Stimulated activated CD8-positive, alpha-beta memory T cell treated with anti-CD3 and anti-CD28 coated beads, Interleukin-7, amount 100 ng/mL, for 1 hour (primary cell): Measurements from ENCODE around the gene FILIP1.

Experiments used
- DNase-seq, 2 donors: peaks; one replicate each; pipeline ENCODE4 v3.0.0-alpha.2; 2020; ENCODE audit warnings: low read depth in 2 of 2

FILIP1 gene

DNA sequence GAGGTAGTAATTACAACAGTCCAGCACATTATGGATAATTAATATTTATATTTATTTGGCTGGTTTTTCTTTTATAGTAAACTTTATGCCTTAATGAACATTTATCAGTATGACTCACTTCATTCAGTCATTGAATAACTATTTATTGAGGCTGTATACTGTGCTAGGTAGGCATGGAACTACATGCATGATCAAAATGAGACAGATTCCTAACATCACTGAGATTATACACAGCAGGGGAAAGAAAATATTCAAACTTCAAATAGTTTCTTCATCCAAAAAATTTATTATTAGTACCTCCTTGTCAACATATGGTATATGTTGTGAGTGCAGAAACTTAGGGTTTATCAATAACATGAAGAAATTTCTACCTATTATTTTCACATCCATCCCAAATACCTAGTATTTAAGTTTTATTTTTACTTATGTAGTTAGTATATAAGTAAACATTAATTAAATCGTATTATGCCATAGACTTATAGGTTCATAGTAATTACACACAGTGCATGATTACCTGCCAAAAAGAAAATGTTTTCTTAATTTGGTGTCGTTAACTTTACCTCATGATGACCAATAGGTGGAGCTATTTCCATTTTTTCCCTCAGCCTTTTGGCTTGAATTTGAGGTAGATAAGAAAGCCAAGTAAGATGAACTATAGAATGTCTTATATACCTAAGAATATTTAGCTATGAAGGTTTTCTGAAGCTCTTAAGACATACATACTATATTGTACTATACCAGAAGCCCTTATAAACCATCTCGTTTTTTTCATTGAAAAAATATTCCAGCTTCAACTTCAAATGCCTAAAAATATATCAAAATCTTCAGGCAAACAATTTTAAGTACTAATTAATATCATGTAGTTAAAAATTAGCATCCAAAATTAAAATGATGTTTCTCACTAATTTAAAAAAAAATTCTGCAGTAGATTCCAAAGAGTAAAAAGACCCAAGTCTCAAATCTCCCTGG, 196.5 kb downstream of the FILIP1 start:
- DNase-seq = no peak

DNA sequence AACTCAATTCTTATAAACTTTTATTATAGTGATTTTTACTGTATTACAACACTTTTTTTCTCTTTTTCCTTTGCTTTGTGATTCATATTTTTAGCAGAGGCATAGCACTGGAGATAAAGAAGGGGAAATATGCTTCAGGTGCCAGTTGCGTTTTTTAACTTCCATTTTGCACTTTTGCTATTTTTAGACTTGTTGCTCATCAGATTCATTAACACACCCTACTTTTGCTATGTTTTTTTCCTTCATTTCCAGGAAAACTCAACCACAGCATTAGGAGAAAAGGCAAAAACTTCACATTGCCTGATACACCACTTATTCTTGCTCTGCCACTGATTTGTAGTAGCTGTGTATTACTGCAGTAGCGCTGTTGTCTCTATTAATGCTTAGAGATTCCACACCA, 201.0 kb downstream of the FILIP1 start:
- no peak for DNase-seq

DNA sequence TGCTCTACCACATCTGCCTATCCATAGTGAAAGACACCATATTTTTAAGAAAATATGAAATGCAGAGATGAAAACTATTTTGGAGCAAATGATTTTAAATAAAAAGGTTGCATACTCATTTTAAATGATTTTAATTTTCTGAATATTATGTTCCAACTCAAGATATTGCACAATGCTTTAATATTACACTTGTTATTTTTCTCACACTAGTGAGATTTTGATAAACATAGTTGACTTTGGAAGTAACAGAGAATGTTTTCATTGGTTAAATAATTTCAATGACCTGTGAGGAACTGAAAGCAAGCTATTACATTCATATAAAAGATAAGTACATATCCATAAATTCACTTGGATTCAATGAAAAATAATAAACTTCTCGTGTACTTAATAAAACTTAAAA, 201.9 kb downstream of the FILIP1 start:
- DNase-seq = no peak

DNA sequence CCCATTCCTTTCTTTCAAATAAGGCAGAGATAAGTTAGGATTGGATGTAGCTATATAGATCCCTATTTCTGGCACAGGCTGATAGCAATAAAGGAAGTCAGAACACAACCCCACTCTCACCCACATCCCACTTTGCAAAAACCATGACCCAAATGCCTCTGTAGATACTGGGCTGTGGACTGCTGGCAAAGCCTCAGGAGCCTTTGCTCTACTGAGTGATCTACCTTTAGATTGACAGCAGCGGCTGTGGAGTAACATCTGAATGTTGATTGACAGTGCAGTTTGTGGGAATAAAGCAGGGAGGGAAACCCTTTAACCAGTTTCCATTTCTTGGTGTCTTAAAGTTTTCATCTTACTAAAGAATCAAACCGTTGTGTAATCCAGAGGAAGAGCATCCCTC, 202.3 kb downstream of the FILIP1 start:
- no peak for DNase-seq

DNA sequence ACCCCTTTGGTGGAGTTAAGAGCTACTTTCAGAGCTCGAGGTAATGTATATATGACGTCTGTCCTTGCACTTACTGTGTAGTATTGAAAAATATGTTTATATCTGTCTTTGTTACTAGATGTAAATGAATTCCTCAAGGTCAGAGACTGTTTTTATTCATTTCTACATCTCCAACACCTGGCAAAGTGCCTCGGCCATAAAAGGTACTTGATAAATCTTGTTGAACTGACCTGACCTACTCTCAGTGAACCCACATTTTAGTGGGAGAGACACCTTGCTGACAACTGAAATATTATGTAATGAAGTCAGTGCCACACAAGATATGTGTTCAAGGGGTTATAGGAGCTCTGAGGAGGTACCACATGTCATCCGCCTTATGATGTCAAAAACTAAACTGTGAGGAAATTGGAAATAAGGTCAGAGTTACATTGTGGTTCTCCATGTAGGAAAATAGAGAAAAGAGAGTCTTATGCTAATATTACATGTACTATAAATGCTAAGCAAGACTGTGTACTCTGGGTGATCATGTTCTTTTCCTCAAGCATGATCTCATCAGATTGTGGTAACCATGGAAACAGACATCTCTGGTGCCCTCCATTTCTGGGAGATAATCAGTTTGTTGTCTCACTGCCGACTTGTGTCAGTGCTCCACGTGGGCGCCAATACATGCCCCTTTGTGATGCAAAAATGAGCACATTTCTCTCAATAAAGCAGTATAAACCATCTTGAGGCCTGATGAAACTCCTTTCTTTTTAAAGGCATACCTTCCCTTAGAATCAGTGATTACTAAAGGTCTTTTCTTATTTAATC, 203.3 kb downstream of the FILIP1 start:
- no peak for DNase-seq

DNA sequence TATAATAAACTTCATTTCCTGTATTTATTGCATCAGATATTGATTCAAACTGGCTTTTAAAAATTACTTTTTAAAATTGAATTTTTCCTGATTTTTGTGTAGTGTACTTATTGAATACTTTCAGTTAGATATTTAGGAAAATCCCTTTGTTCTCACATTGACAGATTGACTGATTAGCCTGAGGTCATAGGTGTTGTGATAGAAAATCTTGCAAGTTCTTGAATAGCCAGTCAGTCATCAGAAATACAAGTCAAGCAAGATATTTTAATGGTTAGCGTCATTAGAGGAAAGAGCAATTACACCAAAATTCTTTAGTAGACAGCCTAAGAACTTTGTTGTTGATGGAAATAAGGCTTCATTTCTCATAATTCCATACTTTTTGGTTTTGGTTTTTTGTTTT, 205.6 kb downstream of the FILIP1 start:
- DNase-seq = no peak

DNA sequence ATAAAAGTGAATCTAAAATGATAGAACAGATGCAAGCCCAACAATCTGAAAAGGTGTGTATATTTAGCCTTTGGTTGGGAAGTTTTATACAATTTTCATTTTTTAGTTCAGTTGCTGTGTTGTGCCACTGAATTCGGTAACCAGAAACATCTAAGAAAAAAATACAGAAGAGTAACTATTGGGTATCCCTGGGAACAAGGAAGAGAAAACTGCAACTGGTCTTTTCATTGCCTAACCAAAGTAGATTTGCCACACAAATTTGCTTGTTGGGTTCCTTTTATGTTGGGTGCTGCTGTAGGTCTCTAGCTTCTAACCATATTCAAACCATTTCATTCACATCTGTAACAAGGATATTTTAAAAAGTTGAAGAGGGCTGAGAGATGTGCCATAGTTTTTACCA, 206.2 kb downstream of the FILIP1 start:
- no peak for DNase-seq

DNA sequence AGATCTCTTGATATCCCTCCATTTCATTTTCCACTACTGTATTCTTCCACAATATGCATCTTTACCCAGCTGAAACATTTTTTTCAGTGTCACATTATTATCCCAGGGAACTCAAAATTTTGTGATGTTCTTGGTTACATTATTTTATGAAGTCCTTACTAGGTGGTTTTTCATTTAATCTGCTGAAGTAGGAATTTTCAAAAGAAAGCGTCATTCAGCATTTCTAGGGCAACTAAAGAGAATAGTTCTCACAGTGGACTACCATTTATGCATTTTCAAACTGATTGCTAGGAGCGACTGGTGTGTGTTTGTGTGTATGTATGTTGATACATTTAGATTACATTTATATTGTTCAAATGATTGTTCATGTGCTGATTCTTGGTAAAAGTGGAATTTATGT, 206.6 kb downstream of the FILIP1 start:
- DNase-seq = no peak

DNA sequence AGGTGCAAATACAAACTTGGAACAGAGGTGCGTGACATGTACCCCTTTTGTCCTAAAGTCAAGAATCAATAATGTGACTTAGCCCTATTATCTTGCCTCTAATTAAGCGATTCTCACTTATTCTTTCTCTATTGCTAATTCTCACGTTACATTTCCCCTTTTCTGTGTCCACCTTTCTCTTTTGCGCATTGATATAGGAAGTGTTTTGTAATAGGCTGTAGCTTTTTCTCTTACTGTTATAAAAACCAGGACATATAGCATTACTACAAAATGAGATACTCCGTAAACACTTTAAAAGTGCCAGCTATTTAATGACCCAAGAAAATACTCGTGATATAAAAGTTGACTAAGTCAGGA, 208.3 kb downstream of the FILIP1 start:
- DNase-seq = no peak

DNA sequence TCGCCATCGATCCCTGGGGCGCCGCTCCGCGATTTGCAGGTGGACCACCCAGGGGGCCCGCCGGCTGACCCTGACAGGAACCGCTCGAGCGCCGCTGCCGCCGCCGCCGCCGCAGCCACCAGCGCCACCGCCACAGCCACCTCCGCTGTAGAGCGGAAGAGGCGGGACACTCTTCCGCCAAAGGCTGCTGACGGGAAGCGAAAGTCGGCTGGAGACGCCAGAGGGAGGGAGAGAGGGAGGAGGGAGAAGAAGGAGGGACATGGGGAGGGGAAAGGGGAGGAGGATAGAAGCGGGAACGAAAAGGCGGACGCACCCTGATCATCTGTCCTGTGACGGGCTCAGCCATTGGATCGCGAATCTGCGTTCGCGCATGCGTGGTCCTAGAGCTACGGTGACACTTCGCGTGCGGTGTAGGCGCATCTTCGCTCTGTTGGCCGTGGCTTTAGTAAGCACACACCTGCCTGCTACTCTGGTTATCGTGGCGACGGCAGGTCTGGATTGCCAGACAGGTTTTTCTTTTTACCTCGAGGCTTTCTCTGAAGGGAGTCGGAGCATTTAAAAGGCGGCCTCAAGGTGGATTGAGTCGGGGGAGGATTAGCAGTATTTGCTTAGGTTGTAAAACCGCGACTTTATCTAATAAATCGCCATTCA, 208.8 kb downstream of the FILIP1 start, which contains the start of gene TMEM30A:
Gene TMEM30A (minus strand): TSS at position 161 of the 651 bp plus-strand sequence. CDS start 154 bp downstream, at position 7.
- DNase-seq = peak; percentile 90

DNA sequence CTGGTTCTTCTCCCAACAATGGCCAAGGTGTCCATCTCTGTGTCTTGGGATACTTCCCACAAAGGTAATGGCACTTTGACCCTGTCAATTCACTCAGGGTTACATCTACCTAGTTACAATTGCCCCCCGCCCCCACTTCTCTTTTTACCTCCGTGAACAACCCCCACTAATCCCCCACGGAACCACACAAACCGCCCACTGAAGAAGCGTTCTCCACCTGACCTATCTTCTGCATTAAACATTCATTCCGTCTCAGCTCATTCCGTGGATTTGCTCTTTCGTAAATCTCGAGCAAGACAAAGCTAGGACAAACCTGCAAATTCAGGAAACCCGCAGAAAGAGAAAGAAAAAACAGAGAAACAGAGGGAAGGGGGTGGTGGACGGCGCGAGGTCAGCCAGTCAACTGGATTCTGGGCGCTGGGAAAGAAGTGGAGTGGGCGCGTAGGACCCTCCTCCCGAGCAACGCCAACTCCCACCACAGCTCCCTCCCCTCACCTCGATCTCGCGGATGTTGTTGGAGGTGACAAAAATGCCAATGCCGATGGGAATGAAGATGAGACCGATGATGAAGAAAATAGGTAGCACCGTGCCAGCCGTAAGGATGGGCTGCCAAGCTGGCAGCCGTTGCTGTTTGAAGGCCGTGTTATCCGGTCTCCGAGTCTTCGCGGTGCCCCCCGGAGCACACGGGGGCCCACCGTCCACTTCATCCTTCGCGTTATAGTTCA, 209.5 kb downstream of the FILIP1 start:
- no peak for DNase-seq

DNA sequence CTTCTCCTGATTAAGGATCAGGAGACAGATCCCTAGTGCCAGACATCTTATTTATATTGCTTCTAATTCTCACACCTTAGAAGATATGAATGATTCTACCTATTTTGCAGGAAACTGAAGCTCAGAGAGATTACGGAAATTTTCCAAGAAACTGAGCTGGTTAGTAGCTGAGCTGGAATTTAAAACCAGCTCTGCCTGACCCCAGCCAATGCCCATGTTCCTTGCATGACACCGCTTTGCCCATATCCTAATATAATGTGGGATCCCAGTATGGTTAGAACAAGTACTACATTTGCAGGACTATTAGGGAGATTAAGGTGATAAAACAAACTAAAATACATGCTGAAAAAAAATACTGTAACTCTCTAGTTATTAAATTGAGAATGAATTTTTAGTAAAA, 210.9 kb downstream of the FILIP1 start:
- DNase-seq = no peak

DNA sequence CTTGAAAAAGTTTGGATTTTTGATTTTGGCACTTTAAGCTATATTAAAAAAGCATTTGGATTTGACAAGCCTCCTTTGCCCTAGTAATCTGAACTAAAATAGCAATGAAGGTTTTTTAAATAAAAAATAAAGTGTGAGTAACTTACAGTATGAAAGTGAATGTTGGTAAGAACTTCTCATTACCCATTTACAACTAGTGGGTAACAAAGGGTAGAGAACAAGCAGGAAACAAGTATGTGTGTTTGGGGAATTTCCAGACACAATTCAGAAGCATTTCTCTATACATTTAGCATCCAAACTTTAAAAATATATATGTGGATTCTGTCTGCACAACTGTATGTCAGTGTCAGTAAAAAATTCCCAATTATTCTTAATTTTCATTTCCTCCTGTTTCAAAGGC, 211.9 kb downstream of the FILIP1 start:
- no peak for DNase-seq

DNA sequence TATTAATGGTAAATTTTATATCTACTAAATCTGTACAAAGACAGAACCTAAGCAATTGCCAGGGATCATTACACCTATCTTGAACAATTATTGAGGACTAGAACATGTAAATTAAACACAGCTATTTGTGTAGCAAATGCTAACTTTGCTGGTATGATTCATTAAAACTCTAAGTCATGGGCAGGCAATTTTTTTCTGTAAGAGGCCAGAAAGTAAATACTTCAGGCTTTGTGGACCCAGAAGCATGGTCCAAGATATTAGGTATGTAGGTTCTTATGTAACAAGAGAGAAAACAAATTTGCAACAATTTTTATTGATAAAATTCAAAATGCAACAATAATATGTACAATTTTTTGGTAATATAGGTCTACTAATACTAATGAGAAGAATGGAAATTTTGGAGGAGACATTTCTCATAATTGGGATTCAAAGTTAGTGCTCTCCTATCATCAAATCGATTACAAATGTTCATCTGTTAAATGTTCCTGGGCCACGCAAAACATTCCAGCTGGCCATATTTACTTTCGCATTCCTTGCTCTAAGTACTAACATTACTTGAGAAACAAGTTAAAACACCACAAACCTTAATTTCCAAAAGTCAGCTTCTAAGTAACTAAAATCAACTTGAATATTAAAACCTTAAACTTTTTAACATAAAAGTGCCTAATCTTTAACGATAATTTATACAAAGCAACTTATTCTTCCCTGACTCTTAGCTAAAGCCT, 213.3 kb downstream of the FILIP1 start:
- no peak for DNase-seq

DNA sequence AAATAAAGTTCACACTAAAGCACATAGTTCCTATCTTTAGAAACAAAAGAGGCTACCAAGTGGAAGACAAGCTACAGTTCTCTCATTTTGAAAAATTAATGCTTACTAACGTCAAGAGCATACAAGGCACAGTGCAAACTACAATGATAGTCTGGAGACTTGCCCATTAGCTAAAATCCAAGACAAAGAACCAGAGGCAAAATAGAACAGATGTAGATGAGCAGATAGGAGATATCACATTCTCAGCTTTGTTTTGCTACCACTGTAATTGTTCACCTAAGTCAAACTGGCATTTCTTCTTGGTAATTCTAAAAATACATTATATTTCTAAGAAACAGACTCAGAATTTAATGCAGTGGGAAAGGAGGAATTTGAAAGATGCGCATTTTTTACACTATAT, 214.2 kb downstream of the FILIP1 start:
- no peak for DNase-seq

DNA sequence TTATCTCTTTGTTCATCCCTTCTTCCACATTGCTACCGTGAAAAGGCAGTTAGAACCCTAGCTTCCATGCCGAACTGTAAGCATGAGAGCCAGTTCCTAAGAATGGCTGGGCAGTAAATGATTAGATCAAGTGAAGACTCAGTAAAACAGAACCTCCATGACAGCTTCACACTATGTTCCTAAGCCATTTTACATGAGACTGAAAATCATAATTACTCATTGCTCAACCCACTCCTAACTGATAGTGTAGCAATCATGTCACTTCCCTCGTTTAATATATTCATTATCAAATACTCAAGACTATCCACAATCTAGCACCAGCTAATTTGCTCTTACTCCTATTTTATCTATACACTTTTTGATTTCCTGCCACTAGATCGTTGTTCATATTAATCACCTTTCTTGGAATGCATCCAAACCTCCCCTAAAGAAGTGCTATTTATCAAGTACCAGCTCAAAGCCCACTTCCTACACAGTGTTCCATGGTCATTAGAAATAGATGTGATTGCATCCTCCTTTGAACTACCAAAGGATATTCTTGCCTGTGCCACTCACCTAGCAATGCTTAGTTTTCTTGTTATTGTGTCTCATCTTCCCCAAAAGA, 215.0 kb downstream of the FILIP1 start:
- DNase-seq = no peak

DNA sequence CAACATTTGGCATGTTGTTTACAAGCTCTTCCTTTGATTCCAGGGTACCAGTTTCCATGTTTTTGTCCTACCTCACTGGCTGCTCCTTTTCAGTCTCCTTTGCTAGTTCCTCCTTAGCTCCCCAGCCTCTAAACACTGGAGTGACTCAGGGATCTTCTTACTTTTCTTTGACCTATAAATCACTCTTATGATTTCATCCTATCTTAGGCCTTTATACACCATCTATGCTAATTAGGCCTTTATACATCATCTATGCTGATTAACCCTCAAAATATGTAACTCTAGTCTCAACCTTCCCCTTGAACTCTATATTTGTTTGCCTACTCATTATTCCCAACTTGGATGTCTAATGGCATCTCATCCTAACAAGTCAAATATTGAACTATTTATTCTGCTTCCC, 218.5 kb downstream of the FILIP1 start:
- no peak for DNase-seq

DNA sequence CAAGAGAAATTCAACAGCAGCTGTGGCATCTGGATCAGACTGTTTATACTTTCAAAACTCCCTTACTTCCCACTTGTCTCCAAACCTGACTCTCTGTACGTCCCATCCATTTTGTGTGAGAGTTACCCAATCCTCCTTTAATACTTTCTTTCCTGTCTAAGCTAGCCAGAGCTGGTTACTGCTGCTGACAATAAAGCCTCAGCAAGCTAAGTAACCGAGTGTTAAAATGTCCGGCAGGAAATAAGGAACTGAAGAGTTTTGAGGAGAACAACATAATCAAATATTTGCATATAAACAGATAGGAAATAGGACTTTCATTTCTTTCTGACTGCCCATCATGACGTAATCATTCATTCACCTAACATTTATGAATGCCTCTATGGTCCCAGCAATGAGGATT, 220.6 kb downstream of the FILIP1 start:
- no peak for DNase-seq

DNA sequence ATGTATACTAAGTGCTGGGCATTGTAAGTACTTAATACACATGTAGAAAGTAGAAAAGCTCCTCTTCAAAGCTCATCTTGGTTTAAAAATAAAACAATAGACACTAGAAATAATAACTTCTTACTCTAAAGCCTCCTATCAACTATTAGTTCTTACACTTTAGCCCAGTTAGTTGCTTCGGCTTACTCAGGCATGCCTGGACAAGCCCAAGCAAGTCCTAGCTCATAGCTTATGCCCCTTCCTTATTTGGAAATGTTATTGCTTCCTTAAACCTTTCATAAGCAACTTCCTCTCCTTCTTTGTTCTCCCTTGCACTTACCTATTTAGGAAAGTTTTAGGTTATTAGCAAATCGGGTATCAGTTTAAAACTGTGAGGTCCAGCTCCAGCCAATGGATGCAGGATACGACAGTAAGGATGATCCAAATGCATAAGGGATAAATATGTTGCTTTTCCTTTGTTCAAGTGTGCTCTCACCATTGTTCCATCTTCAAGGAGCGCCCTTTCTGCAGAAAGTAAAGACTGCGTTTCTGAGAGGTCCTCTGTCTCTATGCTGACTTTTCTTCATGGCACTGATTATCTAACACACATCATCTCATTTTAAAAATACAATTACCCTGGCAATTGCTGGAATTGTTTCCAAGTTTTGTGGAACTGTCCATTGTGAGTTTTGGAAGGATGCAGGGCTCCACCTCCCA, 221.3 kb downstream of the FILIP1 start:
- DNase-seq = no peak

DNA sequence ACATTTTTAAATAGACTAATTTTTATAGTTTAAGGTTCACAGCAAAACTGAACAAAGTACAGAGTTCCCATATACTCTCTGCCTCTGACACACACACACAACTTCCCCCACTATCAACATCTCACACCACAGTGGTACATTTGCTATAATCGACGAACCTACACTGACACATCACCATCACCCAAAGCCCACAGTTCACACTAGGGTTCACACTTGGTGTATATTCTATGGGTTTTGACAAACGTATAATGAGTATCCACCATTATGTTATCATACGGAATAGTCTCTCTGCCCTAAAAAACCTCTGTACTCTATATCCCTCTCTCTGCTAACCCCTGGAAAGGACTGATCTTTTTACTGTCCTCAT, 224.6 kb downstream of the FILIP1 start:
- DNase-seq = no peak
